Activated gamma-delta T cell treated with anti-CD3 and anti-CD28 coated beads, Interleukin-2, amount 50 U/mL, for 16 hours (primary cell): ENCODE measurements around the gene WDR73.
"Not testable (repeated sequence)": the region's sequence is repeated elsewhere in the genome, so short reads cannot be mapped to it uniquely, and the experiment has no call there.

Experiments used
- DNase-seq: peaks from one replicate; pipeline ENCODE4 v3.0.0-alpha.2; 2020; ENCODE audit warnings: low read depth

The WDR73 gene

DNA sequence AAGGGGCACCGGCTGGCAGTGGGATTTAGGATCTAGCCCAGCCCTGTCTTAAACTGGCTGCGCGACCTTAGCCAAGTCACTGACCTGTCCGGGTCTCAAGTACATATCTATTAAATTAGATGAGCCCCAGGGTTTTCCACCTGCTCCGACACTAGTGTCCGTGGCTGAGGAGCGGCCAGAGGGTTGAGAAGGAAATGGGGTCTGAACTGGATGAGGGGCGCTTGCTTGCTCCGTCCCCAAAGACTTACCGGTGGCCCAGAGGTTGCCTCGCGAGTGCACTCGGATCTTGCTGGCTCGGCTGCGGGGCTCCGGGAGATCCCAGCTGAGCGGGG lies 3.6 kb upstream of the WDR73 start:
- DNase-seq = no peak

DNA sequence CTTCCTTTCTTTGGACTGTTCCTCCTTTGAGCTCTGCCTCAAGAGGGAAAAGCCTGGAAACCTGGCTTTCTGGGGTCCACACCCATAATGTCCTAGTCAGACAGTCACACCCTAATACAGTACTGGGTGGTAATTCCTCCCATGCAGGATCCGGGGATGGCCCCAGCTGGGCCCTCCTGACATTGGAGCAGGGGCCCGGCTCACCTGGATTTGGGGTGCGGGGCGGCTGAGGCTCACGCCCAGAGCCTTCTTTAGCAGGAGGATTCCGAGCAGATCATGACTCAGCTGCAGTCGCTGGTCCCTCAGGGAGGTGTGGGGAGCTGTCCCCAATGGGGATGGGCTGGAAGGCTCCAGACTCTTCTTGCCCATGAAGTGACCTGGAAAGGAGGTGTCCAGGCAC lies 2.9 kb upstream of the WDR73 start:
- no peak for DNase-seq

DNA sequence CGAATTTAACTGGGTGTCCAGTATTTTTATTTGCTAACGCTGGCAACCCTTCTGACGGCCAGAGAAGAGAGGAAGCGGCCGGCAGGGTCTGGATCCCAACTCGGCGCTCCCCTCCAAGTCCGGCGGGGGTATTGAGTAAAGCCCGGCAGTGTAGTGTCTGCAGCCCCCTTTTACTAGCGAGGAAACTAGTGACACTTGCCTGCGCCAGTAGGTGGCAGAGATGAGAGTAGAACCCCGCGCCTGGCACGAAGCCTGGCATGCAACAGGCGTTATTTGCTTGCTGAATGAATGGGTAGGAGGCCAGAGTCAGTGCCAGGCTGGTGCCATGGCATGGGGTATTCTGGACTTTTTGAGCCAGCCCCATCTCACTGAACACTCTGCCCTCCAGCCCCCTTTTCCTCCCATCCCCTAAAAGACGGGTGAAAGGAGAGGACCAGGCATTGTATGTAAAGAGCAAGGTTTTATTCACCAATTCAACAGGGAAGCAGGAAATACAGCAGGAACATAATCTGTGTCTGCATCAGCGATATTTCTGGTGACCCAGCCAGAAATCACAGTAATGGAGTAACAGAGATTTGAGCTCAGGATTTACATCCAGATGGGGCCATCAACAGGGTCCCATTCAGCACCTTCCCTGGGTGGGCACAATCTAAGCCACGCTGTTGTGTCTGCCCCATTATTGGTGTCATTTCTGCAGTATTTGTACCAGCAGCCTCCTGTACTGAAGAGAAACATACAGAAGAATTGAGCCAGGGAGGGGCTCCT lies 788 bp upstream of the WDR73 start:
- DNase-seq = peak; percentile 66

DNA sequence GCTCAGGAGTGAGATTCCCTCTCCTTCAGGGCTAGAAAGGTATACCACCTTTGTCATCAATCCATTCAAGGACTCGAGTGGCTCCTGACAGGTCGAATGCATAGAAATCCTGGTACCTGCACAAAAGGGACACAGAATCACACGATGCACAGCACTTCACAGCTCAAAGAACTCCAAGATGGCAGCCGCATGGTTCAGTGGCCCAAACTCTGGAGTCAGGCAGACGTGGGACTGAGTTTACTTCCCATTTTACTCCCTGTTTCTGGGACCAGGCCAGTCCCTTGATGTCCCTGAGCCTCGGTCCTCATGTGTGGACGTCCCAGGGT lies 536 bp downstream of the WDR73 start:
- DNase-seq = no peak

DNA sequence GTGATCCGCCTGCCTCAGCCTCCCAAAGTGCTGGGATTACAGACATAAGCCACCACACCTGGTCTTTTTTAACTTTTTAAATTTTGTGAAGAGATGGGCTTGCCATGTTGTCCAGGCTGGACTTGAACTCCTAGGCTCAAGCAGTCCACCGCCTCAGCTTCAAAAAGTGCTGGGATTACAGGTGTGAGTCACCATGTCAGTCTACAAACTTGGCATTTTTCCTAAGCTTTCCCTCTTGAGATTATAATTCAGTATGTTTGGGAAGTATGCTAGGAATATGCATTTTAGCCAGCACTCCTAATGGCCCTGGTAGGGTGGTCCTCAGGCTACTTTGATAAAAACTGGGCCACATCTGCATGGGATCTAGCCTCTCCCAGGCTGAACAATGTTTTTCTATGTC lies 4.4 kb downstream of the WDR73 start:
- no peak for DNase-seq

DNA sequence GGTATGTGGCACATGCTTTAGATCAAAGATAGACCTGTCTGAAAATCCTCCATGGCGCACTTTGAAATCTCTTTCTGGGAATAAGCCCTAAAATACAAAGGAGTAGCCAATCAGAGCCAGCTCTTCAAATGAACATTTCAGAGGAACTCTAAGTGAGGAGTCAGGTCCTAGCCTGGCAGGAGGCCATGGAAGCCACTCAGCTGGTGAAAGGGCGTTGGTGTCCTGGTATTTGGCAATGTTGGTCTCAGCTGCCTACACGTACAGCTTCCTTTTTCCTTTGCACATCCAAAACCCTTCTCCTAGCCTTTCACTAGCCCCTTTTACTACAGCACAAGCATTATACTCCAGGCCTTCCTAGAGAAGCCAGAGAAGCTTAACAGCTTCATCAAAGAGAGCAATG lies 5.5 kb downstream of the WDR73 start:
- no peak for DNase-seq

DNA sequence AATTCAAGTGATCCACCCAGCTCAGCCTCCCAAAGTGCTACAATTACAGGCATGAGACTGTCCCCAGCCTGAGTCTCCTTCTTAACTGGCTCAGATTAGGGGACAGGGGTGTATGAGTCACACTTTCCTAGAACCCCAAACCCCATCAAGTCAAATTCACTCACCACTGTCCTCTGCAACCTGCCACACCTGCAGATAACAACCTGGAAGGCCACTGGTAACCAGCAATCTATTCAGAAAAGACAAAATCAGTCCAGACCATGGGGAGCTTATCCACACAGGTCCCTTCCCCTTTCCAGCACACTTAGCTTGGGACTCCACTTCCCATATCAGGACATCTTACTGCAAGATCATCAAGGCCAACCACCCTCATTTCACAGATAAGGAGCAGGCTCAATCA lies 6.4 kb downstream of the WDR73 start:
- no peak for DNase-seq

DNA sequence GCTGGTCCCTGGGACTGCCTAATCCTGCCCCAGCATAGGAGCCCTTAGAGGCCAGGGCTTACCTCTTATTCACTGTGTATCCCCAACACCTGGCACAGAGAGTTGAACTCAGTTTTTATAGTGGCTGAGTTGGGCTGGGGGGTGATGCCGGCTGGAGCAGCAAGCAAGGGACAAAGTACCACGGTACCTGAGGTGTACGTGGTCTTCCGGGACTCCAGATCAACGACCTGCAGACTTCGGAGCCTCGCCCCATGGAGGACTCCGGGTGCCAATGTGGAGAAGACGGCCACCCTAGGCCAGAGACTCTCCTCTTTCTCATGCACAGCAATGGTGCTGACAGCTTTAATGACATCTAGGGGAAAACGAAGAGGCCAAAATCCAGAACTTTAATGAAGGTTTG lies 8.1 kb downstream of the WDR73 start:
- DNase-seq = no peak

DNA sequence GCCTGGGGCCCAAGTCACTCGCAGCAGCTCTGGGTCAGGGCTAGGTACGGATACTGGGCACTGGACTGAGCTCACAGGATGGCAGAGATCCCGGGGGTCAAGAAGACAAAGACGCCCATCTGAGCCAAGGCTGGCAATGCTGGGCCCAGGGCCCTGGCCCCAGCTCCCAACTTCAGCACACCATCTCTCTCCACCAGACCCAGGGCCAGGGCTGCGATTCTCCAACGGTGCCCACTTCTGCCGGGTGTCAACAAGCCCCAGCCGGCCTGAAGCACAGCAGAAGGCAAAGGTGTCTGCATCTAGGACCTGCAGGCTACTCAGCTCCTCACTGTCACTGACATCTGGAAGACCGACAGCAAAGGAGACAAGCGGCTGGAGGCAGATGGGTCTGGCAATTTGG lies 8.6 kb downstream of the WDR73 start:
- DNase-seq = no peak

DNA sequence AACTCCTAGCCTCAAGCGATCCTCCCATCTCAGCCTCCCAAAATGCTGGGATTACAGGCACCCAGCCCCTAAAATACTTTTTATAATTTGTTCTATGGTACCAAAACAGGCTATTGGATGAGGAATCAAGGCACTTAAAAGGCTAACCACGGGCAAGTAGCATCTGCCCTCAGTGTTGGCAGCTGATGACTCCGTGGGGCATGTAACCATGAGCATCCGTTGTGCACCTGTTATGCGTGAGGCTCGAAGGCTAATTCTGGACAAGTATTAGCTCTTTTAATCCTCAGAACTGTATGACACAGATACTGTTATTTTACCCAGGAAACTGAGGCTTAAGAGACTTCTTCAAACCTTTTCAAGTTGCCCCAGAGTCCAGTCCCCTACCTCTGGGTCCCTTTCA lies 10.2 kb downstream of the WDR73 start:
- DNase-seq = no peak

DNA sequence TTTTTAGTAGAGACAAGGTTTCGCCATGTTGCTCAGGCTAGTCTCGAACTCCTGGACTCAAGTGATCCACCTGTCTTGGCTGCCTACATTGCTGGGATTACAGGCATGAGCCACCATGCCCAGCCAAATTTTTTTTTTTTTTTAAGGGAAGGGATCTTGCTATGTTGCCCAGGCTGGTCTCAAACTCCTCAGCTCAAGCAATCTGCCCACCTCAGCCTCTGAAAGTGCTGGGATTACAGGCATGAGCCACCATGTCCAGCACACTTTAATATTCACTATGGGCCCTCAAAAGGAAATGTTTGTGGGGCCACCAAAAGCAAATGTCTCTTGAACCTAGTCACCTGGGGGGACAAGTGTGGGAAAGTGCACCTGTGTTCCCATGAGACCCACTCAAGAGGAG lies 11.4 kb downstream of the WDR73 start:
- DNase-seq = not testable (repeated sequence)

DNA sequence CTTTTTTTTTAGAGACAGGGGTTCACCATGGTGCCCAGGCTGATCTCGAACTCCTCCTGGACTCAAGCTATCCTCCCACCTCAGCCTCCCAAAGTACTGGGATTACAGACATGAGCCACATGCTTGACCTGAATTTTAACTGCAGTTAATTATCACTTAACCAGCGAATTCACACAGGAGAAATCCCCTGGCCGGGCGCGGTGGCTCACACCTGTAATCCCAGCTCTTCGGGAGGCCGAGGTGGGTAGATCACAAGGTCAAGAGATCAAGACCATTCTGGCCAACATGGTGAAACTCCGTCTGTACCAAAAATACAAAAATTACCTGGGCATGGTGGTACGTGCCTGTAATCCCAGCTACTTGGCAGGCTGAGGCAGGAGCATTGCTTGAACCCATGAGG lies 12.2 kb downstream of the WDR73 start:
- not testable (repeated sequence) for DNase-seq

DNA sequence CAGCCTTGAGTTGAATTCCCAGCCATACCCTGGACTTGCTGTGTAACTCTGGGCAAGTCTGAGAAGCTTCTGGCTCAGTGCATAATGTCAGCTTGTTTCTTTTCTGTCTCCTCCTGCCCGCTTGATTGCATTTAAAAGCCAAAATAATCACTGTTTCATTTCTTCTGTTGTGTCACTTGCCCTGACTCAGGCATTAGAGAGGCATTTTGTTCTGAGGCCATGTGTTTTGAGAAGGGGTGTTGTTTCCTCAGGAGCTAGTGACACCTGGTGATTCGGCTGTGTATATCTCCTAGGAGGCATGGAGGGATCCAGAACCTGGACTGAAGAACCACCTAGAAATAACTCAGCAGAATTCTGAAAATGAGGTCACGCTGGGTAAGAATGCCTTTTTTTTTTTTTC lies 16.0 kb downstream of the WDR73 start:
- DNase-seq = no peak

DNA sequence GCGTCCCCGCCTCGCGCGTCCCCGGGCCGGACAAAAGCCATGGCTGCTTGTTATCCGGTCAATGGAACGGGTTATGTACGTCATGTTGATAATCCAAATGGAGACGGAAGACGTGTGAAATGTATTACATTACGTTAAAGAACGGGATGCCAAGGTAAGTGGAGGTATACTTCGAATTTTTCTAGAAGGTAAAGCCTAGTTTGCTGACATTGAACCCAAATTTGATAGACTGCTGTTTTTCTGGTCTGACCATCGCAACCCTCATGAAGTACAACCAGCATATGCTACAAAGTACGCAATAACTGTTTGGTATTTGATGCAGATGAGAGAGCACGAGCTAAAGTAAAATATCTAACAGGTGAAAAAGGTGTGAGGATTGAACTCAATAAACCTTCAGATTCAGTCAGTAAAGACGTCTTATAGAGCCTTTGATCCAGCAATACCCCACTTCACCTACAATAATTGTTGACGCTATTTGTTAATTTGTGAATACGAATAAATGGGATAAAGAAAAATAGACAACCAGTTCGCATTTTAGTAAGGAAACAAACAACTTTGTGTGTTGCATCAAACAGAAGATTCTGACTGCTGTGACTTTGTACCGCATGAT lies 19.8 kb downstream of the WDR73 start:
- DNase-seq = no peak

DNA sequence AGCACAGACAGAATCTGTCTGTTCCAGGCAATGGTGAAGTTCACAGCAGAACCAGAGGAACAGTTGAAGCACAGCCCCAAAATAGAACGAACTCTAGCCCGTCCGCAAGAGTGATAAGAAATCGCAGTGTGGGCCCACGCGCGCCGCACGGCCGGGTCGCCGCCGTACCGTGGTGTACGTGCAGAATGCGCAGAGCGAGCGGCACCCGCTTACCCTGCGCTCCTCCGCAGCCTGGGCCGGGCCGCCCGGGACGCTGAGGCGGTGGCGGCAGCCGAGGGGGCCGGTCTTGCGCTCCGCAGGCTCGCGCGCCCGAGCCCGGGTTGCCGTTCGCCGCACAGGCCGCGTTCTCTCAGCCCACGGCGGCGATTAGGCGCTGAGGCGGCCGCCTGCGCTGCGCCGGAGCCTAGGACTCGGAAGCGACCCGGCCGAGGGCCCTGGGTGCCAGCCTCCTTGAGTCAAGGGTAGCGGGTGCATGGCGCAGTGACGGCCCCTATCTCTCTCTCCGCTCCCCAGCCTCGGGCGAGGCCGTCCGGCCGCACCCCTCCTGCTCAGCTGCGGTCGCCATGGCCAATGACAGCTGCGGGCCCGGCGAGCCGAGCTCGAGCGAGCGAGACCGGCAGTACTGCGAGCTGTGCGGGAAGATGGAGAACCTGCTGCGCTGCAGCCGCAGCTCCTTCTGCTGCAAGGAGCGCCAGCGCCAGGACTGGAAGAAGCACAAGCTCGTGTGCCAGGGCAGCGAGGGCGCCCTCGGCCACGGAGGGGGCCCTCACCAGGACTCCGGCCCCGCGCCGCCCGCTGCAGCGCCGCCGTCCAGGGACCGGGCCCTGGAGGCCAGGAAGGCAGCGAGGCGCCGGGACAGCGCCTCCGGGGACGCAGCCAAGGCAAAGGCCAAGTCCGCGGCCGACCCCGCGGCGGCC lies 20.5 kb downstream of the WDR73 start:
- DNase-seq = peak; percentile 44

DNA sequence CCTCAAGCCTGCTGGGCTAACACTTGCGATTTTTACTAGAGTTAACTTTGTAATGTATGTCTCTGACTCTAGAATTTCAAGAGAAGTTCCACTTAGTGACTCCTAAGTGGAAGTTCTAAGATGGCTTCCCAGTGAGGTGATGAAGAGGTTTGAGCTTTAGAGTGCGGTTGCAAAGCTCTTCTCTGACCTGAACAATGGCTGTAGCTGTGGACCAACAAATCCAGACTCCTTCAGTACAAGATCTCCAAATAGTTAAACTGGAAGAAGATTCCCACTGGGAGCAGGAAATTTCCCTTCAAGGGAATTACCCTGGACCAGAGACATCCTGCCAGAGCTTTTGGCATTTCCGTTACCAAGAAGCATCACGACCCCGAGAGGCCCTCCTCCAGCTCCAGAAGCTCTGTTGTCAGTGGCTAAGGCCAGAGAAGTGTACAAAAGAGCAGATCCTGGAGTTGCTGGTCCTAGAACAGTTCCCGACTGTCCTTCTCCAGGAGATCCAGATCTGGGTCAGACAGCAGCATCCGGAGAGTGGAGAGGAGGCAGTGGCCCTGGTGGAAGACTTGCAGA lies 22.3 kb downstream of the WDR73 start:
- no peak for DNase-seq

DNA sequence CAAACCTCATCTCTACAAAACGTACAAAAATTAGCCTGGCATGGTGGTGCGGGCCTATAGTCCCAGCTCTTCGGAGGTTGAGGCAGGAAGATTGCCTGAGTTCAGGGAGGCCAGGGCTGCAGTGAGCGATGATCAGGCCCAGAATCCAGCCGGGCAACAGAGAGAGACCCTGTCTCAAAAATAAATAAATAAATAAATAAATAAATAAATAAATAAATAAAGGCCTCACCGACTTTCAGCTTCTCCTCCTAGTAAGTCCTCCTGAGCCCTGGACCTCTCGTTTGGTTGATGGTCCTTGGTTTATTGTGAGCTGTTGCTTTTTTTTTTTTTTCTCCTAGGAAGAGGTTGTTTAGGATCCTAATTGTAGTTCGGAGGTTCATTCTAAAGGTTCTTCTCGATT lies 25.1 kb downstream of the WDR73 start:
- DNase-seq = no peak

DNA sequence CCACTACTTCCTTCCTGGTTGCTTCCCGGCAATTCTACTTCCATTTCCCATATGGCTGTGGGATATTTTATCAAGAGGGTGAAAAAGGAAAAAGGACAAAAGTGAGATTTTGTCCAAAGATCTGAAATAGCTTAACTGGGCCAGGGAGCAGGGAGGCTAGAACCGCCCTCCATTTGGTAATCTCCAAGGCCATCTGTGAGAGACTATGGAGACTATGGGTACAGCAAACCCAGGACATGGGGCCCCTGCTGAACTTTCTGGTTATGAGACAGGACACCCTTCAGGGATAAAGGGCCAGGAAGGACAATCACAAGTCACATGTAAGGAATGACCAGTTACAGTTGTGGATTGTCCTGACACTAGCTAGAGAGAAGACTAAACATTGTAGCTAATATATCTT lies 29.0 kb downstream of the WDR73 start:
- DNase-seq = no peak

DNA sequence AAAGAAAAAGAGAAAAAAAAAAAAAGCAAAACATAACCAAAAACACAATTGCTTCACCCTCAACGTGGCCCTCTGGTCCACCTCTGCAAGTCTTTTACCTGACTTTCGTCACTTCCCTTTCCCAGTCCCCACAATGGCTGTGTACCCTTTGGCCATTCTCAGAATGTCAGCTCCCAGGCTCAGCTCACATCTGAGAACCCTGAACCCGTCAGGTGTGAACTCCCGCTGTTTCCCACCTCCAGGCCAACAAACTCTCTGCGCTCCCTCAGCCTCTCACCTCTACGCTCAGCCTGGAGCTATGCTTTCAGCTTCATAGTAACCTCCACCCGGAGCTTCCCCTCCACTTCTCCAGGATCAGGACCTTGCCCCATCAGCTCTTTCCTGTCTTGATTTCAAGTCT lies 29.7 kb downstream of the WDR73 start:
- no peak for DNase-seq

DNA sequence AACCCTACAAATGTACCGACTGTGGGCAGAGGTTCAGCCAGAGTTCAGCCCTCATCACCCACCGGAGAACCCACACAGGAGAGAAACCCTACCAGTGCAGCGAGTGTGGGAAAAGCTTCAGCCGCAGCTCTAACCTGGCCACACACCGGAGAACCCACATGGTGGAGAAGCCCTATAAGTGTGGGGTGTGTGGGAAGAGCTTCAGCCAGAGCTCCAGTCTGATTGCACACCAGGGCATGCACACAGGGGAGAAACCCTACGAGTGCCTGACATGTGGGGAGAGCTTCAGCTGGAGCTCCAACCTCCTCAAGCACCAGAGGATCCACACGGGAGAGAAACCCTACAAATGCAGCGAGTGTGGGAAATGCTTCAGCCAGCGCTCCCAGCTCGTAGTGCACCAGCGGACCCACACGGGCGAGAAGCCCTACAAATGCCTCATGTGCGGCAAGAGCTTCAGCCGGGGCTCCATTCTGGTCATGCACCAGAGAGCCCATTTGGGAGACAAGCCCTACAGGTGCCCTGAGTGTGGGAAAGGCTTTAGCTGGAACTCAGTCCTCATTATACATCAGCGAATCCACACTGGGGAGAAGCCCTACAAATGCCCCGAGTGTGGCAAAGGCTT lies 32.6 kb downstream of the WDR73 start:
- DNase-seq = no peak

DNA sequence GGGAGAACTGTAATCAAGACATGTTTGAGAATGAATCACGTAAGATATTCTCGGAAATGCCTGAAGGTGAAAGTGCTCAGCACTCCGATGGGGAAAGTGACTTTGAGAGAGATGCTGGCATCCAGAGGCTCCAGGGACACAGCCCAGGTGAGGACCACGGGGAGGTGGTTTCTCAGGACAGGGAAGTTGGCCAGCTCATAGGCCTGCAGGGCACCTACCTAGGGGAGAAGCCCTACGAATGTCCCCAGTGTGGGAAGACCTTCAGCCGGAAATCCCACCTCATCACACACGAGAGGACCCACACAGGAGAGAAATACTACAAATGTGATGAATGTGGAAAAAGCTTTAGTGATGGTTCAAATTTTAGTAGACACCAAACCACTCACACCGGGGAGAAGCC lies 33.5 kb downstream of the WDR73 start:
- DNase-seq = no peak

DNA sequence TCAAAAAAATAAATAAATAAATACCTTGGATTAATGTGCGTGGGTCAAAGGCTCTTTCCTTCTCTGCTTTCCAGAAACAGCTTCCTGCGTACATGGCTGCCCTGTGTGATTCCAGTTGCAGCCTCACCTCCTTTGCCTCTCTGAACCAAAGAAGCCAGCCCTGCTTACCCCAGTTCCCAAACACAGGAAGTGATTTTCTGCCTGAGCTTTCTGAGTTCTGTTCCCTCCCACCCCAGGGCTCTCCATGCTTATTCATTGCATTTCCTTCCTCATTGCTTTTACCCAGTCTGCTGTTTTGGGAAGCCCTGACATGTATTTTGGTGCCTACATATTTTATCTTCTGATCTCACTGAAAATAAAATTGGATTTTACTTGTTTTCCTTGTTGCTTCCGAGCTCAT lies 37.8 kb downstream of the WDR73 start:
- DNase-seq = no peak

DNA sequence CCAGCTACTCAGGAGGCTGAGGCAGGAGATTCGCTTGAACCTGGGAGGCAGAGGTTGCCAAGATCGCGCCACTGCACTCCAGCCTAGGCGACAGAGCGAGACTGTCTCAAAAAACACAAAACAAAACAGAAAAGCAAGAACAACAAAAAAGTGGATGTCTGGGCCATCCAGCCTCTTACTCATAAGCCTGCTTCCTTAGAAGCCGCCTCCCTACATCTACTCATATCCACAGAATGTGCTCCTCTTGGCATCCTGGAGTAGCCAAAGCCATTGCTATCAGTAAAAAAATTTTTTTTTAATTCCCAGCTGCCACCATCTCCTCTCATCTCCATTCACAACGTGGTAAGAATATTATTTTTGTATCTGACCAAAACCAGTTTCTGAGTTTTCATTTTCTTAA lies 42.5 kb downstream of the WDR73 start:
- no peak for DNase-seq
